NCI-H82 treated with DMSO at 0.1 percent for 48 hours (cell line): ENCODE data around the gene HMX2.
A peak's percentile ranks its signal among the peaks of the same experiment; 100 is the strongest.

Source experiments
- DNase-seq: peaks from one replicate; lab custom pipeline; 2025; ENCODE audit not compliant: unreplicated experiment; lab: John Stamatoyannopoulos, UW

HMX2 gene

GRCh38 chr10:123147635-123148413, at the start of gene HMX2:
HMX2 (plus strand) TSS chr10:123148136; CDS start chr10:123148379, 243 bp downstream.
- no peak for DNase-seq

GRCh38 chr10:123100030-123100762, 47.7 kb upstream of the HMX2 start:
- no peak for DNase-seq

- DNase-seq: no peak
Observed at GRCh38 chr10:123101872-123102271, 46.1 kb upstream of the HMX2 start.

- DNase-seq: no peak
Observed at GRCh38 chr10:123102673-123103072, 45.3 kb upstream of the HMX2 start.

GRCh38 chr10:123103944-123104343, 44.0 kb upstream of the HMX2 start:
- no peak for DNase-seq

GRCh38 chr10:123109466-123109865, 38.5 kb upstream of the HMX2 start:
- no peak for DNase-seq

GRCh38 chr10:123117644-123118417, 30.1 kb upstream of the HMX2 start:
- no peak for DNase-seq

- DNase-seq: no peak
Observed at GRCh38 chr10:123119081-123119480, 28.9 kb upstream of the HMX2 start.

GRCh38 chr10:123126246-123126645, 21.7 kb upstream of the HMX2 start:
- no peak for DNase-seq

GRCh38 chr10:123129618-123130271, 18.2 kb upstream of the HMX2 start:
- no peak for DNase-seq

GRCh38 chr10:123132576-123133477, 15.1 kb upstream of the HMX2 start:
- DNase-seq: peak; percentile 18

- DNase-seq: no peak
Observed at GRCh38 chr10:123133541-123134342, 14.2 kb upstream of the HMX2 start.

GRCh38 chr10:123134343-123134914, 13.5 kb upstream of the HMX2 start:
- no peak for DNase-seq

GRCh38 chr10:123134915-123135414, 13.0 kb upstream of the HMX2 start:
- DNase-seq: no peak

- DNase-seq: peak; percentile 87
Observed at GRCh38 chr10:123135415-123136141, 12.4 kb upstream of the HMX2 start, which contains the start of gene HMX3. HMX3 (plus strand) TSS chr10:123135970; CDS start chr10:123136051, 81 bp downstream.

- DNase-seq: no peak
Observed at GRCh38 chr10:123136221-123136805, 11.6 kb upstream of the HMX2 start.

GRCh38 chr10:123136806-123137642, 10.9 kb upstream of the HMX2 start:
- no peak for DNase-seq
